GM12878 (cell line): ENCODE results near the gene CSMD2.

Experiments
- BACH1 ChIP-seq: fragments of 450-650 bp; IDR thresholded peaks from 2 replicates; pipeline ENCODE4 v1.6.1; 2017; ENCODE audit warnings: mild to moderate bottlenecking, borderline replicate concordance
- FOS ChIP-seq: IDR thresholded peaks from 3 replicates; pipeline ENCODE4 v1.6.1; 2011; ENCODE audit warnings: borderline replicate concordance; ENCODE audit not compliant: insufficient read length; ENCODE audit errors: extremely low read depth
- POLR2A ChIP-seq: IDR thresholded peaks from 2 replicates; pipeline ENCODE4 v1.6.1; 2011; ENCODE audit warnings: low read depth, mild to moderate bottlenecking, low read length
- RFX5 ChIP-seq: IDR thresholded peaks from 2 replicates; pipeline ENCODE4 v1.6.1; 2011; ENCODE audit warnings: low read depth, low read length, improper control_type of control experiment
- TF ChIP-seq, protein P1 (sequence below): IDR thresholded peaks from 2 replicates; pipeline ENCODE4 v1.6.1; 2012; ENCODE audit warnings: mild to moderate bottlenecking, low read depth, low read length

DNA sequence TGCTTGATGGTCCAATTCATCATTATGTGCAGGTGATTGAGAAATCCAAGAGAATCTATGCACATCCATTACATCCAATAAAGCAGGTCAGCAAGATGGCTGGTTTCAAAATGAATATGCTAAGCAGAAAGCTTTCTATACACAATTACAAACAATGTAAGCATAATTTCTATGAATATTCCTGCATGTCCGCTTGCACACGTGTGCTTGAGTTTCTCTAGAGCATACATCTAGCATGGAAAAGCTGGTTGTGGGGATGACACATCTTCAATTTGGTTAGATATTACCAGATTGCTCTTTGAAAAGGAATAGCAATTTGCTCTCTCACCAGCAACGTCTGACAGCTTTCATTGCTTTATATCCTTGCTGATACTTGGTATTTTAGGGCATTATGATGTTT is 461.6 kb downstream of the CSMD2 start:
- TF ChIP-seq, protein P1, sequence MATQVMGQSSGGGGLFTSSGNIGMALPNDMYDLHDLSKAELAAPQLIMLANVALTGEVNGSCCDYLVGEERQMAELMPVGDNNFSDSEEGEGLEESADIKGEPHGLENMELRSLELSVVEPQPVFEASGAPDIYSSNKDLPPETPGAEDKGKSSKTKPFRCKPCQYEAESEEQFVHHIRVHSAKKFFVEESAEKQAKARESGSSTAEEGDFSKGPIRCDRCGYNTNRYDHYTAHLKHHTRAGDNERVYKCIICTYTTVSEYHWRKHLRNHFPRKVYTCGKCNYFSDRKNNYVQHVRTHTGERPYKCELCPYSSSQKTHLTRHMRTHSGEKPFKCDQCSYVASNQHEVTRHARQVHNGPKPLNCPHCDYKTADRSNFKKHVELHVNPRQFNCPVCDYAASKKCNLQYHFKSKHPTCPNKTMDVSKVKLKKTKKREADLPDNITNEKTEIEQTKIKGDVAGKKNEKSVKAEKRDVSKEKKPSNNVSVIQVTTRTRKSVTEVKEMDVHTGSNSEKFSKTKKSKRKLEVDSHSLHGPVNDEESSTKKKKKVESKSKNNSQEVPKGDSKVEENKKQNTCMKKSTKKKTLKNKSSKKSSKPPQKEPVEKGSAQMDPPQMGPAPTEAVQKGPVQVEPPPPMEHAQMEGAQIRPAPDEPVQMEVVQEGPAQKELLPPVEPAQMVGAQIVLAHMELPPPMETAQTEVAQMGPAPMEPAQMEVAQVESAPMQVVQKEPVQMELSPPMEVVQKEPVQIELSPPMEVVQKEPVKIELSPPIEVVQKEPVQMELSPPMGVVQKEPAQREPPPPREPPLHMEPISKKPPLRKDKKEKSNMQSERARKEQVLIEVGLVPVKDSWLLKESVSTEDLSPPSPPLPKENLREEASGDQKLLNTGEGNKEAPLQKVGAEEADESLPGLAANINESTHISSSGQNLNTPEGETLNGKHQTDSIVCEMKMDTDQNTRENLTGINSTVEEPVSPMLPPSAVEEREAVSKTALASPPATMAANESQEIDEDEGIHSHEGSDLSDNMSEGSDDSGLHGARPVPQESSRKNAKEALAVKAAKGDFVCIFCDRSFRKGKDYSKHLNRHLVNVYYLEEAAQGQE: no peak
- TF ChIP-seq BACH1 (no peak), POLR2A (no peak), RFX5 (no peak), FOS (no peak)
